ENCODE results near the gene SORL1. TPM values are rescaled to one million over a fixed set of nuclear protein-coding genes. Genes with fewer than 3 reads are reported as not detected.

SORL1 gene
- total and polyA plus RNA-seq, 2 of the 8 experiments (the other 6 are each of a cell fraction or from before 2014, with no cell fraction given) = 38.1 to 65.5 TPM

DNA sequence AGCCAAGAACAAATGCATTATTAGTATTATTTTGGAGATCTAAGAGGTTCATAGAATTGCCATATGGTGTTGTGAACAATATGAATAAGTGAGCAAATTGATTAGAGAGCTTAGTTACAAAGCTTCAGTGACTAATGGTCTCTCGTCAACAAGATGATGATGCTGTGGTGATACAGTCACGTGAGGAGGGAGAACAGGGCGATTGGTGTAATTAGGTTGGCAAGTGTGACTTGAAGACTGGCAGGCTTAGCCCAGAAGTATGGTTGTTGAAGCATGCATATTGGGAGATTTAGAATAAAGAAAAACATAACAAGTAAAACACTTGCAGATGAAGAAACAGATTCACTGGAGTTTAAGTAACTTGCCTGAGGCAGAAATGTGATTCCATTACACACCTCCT is 101.3 kb downstream of the SORL1 start (continued):
- TF ChIP-seq, protein P1, sequence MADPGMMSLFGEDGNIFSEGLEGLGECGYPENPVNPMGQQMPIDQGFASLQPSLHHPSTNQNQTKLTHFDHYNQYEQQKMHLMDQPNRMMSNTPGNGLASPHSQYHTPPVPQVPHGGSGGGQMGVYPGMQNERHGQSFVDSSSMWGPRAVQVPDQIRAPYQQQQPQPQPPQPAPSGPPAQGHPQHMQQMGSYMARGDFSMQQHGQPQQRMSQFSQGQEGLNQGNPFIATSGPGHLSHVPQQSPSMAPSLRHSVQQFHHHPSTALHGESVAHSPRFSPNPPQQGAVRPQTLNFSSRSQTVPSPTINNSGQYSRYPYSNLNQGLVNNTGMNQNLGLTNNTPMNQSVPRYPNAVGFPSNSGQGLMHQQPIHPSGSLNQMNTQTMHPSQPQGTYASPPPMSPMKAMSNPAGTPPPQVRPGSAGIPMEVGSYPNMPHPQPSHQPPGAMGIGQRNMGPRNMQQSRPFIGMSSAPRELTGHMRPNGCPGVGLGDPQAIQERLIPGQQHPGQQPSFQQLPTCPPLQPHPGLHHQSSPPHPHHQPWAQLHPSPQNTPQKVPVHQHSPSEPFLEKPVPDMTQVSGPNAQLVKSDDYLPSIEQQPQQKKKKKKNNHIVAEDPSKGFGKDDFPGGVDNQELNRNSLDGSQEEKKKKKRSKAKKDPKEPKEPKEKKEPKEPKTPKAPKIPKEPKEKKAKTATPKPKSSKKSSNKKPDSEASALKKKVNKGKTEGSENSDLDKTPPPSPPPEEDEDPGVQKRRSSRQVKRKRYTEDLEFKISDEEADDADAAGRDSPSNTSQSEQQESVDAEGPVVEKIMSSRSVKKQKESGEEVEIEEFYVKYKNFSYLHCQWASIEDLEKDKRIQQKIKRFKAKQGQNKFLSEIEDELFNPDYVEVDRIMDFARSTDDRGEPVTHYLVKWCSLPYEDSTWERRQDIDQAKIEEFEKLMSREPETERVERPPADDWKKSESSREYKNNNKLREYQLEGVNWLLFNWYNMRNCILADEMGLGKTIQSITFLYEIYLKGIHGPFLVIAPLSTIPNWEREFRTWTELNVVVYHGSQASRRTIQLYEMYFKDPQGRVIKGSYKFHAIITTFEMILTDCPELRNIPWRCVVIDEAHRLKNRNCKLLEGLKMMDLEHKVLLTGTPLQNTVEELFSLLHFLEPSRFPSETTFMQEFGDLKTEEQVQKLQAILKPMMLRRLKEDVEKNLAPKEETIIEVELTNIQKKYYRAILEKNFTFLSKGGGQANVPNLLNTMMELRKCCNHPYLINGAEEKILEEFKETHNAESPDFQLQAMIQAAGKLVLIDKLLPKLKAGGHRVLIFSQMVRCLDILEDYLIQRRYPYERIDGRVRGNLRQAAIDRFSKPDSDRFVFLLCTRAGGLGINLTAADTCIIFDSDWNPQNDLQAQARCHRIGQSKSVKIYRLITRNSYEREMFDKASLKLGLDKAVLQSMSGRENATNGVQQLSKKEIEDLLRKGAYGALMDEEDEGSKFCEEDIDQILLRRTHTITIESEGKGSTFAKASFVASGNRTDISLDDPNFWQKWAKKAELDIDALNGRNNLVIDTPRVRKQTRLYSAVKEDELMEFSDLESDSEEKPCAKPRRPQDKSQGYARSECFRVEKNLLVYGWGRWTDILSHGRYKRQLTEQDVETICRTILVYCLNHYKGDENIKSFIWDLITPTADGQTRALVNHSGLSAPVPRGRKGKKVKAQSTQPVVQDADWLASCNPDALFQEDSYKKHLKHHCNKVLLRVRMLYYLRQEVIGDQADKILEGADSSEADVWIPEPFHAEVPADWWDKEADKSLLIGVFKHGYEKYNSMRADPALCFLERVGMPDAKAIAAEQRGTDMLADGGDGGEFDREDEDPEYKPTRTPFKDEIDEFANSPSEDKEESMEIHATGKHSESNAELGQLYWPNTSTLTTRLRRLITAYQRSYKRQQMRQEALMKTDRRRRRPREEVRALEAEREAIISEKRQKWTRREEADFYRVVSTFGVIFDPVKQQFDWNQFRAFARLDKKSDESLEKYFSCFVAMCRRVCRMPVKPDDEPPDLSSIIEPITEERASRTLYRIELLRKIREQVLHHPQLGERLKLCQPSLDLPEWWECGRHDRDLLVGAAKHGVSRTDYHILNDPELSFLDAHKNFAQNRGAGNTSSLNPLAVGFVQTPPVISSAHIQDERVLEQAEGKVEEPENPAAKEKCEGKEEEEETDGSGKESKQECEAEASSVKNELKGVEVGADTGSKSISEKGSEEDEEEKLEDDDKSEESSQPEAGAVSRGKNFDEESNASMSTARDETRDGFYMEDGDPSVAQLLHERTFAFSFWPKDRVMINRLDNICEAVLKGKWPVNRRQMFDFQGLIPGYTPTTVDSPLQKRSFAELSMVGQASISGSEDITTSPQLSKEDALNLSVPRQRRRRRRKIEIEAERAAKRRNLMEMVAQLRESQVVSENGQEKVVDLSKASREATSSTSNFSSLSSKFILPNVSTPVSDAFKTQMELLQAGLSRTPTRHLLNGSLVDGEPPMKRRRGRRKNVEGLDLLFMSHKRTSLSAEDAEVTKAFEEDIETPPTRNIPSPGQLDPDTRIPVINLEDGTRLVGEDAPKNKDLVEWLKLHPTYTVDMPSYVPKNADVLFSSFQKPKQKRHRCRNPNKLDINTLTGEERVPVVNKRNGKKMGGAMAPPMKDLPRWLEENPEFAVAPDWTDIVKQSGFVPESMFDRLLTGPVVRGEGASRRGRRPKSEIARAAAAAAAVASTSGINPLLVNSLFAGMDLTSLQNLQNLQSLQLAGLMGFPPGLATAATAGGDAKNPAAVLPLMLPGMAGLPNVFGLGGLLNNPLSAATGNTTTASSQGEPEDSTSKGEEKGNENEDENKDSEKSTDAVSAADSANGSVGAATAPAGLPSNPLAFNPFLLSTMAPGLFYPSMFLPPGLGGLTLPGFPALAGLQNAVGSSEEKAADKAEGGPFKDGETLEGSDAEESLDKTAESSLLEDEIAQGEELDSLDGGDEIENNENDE (IDR thresholded peaks at IDR 0.05; ENCODE audit: insufficient replicate concordance, low read length) = no peak
- TF ChIP-seq NRF1 (IDR thresholded peaks at IDR 0.05; ENCODE audit: low read depth, low read length) (no peak), HDAC2 (IDR thresholded peaks at IDR 0.05; ENCODE audit: borderline replicate concordance in 1 of 2, low read depth in 2 of 2, low read length in 2 of 2) (no peak), TCF12 (IDR thresholded peaks at IDR 0.05; ENCODE audit: low read depth, low read length) (no peak), SP4 (IDR thresholded peaks at IDR 0.05; ENCODE audit: low read length) (no peak), TEAD4 (IDR thresholded peaks at IDR 0.05; ENCODE audit: low read depth, low read length) (no peak), KDM5A (IDR thresholded peaks at IDR 0.05; ENCODE audit: low read length) (no peak)

All from H1 (cell line).